GM19193 (cell line): ENCODE data around the gene PTPN1.

Source experiments
- POLR2A ChIP-seq: IDR thresholded peaks from 4 replicates; pipeline ENCODE4 v1.6.1; 2011; ENCODE audit not compliant: insufficient read depth, insufficient read length; ENCODE audit errors: extremely low read depth

Gene PTPN1

DNA sequence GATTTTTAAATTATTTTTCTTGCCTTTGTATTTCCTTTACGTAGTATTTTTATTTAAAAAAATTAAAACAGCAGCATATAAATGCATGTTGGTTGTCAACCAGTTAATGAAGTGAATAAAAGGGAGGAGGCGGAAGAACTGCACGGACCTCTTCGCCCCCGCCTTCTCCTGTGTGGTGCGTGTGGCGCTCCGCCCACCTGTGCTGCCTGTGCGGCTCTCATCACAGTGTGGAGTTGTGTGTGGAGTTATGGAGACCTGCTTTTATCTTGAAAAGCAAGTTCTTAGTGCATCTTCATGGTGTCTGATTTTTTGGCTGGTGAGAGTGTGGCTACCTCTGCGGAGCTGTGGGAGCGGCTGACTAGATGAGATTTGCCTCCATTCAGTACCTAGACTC is 58.4 kb downstream of the PTPN1 start:
- no peak for TF ChIP-seq POLR2A

DNA sequence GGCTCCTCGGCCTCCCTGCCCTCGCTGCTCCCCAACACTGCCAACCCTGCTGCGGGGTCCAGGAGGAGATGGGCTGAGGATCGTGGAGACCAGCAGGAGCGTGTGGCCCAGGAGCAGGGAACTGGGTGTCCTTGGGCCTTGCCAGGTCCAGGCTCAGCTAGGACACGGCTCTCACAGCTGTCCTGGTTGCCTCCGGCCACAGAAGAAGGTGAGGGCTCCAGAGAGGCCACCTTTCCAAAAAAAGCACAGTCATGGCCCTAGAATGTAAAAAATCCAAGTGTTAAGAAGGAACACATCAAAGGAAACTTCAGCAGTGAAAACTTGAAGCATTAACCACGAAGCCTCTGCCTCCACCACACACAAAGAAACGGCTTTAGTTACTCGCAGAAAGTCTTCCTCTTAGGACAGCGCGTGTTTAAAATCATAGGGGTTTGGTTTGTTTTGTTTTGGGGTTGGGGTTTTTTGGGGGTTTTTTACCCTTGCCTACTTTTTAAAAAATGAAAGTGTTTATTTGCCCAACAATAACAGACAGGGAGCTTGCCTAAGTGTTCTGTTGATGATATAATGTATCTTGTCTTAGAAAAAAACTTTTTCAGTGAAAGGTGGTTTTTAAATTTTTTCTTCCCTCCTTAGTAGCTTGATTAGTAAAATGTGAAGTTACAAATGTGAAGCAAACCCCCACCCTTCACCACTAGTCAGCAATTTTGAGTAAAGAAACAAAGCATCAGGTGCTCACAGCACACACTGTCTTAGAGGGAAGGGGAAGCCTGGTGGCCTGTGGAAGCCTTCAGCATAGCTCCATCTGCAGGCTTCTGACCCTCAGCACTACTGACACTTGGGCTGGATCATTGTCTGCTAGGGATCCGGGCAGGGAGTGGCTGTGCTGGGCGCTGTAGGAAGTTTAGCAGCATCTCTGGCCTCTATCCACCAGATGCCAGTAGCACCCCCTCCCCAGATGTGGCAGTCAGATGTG is 60.0 kb downstream of the PTPN1 start:
- no peak for TF ChIP-seq POLR2A

DNA sequence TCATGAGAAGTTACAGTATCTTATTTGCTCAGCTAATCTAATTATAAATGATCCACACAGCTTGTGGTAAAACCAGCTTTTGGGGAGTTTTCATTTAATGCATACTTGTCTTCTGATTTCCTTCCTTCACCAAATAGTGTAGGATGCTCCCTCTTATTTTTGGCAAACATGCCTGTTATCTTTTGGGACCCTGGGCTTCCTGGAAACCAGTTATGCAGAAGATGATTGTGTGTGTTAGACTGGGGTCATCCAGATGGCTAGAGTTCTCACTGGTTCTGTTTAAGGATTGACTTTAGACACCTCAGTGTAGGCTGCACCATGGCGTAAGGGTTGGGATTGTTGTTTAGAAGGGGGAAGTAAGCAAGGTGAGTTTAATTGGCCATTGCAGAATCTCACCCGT is 61.3 kb downstream of the PTPN1 start:
- no peak for TF ChIP-seq POLR2A

DNA sequence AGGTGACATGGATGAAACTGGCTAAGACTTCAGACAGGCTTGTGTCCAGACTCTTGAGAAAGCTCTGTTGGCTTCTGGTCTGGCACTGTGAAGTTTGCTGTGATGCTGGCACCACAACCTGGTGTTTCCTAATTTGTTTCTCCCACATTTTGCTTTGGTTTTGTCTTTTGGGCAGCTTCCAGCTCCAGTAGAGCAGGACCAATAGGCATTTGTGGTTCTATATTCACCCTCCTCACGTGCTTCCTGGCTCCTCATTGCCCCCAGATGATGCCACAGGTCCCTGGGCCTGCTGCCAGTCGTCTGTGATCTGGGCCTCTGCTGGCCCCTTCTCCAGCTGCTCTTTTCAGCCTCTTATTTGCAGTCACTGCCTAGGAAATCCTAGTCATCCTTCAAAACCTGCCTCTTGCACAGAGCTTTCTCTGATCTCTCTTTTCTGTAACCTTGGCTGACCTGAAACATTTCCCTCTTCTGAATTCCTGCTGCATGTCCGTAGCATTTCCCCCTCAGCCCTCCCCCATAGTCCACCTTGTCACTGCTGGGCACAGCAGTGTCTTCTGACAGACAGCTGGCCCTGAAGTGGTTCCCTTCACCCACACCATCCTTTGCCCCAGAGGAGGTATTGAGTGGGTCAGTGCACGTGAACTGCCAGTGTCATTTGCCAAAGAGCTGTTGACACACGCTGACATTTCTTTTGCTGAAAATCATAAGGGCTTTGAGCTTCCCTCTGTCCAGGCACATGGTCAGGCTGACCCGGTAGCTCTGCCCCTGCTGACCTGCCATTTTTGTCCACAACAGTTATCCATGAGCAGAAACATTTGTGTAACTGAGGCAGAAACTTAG is 63.0 kb downstream of the PTPN1 start:
- no peak for TF ChIP-seq POLR2A

DNA sequence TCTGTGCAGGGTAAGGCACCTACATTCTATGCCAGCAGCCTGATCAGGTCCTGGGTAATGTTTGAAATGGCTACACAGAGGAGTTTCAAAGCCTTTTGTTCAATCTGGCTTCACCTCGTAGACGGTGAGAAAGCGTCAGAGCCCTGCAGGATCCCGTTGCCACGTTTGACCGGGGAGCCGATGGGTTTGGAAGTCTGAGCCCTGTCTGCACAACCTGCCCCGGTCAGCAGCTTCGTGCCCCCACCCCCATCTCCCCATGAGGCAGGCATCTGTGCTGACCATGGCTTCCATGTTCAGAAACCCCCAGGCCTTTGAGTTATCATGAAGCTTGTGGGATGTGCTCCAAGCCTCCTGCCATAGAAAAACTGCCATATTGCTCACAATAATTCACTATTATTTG is 63.9 kb downstream of the PTPN1 start:
- no peak for TF ChIP-seq POLR2A

DNA sequence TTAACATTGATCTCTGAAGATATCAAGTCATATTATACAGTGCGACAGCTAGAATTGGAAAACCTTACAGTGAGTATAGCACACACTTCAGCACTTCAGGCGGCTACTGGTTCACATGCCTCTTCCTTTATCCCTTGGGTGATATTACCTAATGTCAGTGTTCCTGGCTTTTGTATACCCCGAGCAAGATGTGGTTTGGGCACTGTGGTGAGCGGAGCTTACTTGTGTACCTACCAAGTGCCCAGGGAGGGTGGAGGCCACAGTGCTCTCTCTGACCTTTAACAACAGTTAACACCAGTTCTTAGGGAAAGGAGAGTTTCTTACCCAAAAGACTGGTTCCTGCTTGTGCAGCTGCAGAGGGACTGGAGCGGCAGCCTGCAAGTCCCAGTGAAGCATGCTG is 64.4 kb downstream of the PTPN1 start:
- no peak for TF ChIP-seq POLR2A

DNA sequence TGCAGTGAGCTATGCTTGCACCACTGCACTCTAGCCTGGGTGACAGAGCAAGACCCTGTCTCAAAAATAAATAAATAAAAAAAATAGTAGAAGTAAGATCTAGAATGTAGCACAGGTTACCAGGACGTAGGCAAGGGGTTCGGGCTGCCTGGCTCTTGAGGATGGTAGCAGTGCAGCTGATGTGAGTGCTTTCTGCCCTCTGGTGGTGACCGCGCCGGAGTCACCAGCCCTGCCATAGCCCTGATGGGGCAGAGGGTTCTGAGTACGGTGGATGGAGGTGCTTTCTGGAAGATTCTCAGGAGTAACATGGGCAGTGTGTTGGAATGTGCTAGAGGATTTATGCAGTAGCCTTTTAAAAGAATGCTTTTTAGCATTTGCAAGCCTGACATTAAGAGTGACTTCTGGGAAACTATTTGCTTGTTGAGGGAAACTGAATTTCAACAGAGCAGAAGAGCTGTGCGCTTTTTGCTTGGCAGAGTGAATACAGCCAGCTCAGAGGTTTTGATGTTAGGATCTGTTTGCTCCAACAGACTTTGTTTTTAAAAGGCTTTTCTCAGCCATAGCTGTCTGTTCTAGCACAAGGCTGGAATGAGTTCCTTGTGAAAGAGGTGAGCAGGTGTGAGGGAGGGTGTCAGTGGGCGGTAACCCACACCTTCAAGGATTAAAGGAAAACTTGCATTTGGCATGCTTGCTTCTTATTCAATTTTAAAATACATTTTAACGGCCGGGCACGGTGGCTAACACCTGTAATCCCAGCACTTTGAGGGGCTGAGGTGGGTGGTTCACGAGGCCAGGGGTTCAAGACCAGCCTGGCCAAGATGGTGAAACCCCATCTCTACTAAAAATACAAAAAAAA is 65.9 kb downstream of the PTPN1 start:
- no peak for TF ChIP-seq POLR2A

DNA sequence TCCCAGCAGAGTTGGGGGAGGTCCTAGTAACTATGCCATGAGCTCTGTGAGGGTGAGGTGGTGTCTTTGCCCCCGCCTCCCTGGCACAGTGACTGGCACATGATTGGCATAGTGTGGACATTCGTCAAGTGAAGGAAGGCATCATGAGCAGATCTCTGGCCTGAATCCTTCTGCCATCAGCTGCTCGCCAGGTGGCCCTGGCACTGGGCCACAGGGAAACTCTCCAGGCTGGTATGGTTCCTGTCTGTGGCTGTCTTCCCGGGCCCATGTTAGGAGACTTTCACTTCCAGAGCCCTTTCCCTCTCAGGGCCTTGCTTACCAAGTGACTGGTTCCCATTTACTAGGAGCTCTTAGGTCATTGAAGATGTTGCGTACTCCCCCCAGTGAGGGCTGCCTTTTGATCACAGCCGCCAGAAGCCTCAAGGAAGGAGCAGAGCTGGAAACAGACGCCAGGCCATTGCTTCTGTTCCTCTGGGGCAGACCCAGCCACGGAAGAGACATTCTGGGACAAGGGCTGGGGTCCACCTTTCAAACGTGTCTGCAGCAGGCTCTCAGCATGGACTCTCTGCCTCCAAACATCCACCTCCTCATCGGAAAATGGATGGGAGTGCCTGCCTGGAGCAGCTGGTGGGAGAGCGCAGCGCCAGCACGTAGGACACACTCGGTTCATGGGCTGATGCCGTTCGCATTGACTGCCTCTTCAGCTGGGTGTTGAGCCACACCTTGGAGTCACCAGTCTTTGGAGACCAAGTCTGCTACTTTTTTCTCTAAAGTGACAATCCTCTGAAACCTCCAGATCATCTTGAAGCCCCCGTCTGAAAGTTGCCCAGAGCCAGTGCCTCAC is 67.2 kb downstream of the PTPN1 start:
- no peak for TF ChIP-seq POLR2A

DNA sequence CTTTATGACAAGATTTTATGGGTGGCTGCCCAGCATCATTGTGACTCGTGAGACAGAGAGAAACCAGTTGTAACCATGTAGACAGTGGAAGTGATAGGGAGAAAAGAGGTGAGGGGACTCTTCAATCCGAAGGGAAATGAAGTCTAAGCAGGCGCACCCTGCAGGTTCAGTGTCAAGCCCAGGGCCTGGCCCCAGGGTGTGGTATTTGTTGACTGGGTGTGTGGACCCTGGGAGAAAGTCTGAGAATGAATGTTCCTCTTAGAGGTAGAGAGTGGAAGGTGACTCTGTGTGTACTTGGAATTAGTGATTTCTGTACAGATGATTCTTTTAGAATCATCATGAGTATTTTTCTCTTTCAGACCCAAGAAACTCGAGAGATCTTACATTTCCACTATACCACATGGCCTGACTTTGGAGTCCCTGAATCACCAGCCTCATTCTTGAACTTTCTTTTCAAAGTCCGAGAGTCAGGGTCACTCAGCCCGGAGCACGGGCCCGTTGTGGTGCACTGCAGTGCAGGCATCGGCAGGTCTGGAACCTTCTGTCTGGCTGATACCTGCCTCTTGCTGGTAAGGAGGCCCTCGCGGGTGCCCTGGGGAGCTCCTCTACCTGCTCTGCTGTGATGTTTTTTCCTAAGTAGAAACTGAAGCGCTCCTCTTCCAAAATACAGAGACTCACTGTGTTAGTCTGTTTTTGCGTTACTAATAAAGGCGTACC is 68.0 kb downstream of the PTPN1 start:
- TF ChIP-seq POLR2A: no peak

DNA sequence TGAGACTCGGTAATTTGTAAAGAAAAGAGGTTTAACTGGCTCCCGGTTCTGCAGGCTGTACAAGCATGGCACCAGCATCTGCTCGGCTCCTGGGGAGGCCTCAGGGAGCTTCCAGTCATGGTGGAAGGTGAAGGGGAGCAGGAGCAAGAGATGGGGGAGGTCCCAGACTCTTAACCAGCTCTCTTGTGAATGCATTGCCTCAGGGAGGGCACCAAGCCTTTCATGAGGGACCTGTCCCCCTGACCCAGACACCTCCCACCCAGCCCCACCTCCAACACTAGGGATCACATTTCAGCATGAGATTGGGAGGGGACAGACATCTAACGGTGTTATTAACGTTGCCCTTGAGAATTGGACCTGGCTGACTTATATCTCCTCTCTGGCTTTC is 68.6 kb downstream of the PTPN1 start:
- no peak for TF ChIP-seq POLR2A

DNA sequence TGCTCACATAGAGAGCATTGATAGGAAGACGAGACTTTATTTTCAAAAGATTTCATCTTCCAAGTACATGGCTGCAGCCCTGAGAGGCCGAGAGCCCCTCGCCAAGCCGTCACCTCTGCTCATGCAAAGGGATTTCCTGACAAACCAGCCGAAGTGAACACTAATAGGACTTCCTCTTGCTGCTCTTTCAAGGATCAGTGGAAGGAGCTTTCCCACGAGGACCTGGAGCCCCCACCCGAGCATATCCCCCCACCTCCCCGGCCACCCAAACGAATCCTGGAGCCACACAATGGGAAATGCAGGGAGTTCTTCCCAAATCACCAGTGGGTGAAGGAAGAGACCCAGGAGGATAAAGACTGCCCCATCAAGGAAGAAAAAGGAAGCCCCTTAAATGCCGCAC is 69.3 kb downstream of the PTPN1 start:
- TF ChIP-seq POLR2A: no peak

DNA sequence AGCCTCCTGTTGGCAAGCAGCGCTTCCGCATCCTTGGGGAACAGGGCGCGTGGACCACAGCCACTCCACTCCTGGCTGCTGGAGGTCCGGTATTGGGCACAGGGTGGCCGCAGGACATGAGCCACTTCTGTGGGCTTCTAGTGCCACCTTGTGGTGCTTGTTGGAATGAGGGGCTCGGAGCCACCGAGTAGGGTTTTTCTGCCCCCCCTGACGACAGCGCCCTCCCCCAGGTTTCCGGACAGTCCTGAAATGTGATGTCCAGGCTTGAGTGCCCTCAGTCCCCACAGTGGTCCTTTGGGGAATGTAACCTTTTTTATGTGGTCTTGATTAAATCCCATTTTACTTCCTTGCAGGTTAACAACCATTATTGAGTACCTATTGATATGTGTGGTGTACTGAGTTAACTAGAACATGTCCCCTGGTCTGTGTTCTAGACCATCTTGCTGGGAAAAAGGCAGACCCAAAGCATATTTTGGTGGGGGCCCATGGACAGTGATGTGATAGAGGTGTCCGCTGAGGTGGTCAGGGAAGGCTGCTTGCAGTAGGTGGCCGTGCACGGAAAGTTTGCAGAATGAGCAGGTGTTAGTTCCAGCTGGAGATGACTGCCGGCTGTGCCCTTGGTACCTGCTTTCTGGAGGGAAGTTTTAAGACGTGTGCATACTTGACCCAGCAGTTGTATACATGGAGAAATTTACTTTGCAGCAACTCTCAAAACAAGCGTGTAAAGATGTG is 70.0 kb downstream of the PTPN1 start:
- peak; percentile 32 for TF ChIP-seq POLR2A
